K562 treated with DMSO at 1 percent for 4 hours (cell line): Measurements from ENCODE around the gene LRRC31. TPM values are rescaled to one million over a fixed set of nuclear protein-coding genes. Genes with fewer than 3 reads are reported as not detected.

Source experiments
- total RNA-seq: library from RNA; unstranded; fragments of 300-600 nt; gene quantifications from 2 replicates; pipeline ENCODE4 v1.2.3, GENCODE V29; 2022; ENCODE audit not compliant: insufficient read depth

LRRC31 gene
- not detected in 2 replicates for total RNA-seq

GRCh38 chr3:169869484-169870220, at the start of gene LRRC31:
LRRC31 (minus strand) TSS chr3:169869935; CDS start chr3:169869807, 128 bp downstream.

GRCh38 chr3:169911272-169911671, 41.5 kb upstream of the LRRC31 start, which contains the start of gene SAMD7:
SAMD7 (plus strand) TSS chr3:169911572; CDS start chr3:169919499, 7,927 bp downstream.

GRCh38 chr3:169812332-169813235, 57.2 kb downstream of the LRRC31 start, which contains the start of the genes LRRC34 and LRRIQ4:
LRRC34 (minus strand) TSS chr3:169812904; CDS start chr3:169812548, 356 bp downstream.
LRRIQ4 (plus strand) TSS chr3:169812870; CDS start chr3:169821922, 9,052 bp downstream.

Other genes with a start within 250 kb of the LRRC31 start
- gene MECOM, start 206.2 kb downstream of the LRRC31 start, total RNA-seq: 2.4 and 5.5 TPM in 2 replicates
- not detected in 2 replicates for gene TERC, start 104.9 kb downstream of the LRRC31 start, total RNA-seq
- gene ACTRT3, start 100.4 kb downstream of the LRRC31 start, total RNA-seq: not detected in 2 replicates
- 8.5 and 10.2 TPM in 2 replicates for gene MYNN, start 96.5 kb downstream of the LRRC31 start, total RNA-seq
- gene LRRIQ4, start 57.1 kb downstream of the LRRC31 start, total RNA-seq: not detected in 2 replicates
- not detected in 2 replicates for gene LRRC34, start 57.0 kb downstream of the LRRC31 start, total RNA-seq
- gene SAMD7, start 41.6 kb upstream of the LRRC31 start, total RNA-seq: not detected in 2 replicates
- gene SEC62, start 96.9 kb upstream of the LRRC31 start, total RNA-seq: 36.3 and 39.7 TPM in 2 replicates
- 4.7 and 5.5 TPM in 2 replicates for gene GPR160, start 168.1 kb upstream of the LRRC31 start, total RNA-seq